Measurements from ENCODE around the gene TMEM51. TPM values are rescaled to one million over a fixed set of nuclear protein-coding genes. Genes with fewer than 3 reads are reported as not detected.

TMEM51 gene
- total RNA-seq, 1 donor, result 0.72 TPM

DNA sequence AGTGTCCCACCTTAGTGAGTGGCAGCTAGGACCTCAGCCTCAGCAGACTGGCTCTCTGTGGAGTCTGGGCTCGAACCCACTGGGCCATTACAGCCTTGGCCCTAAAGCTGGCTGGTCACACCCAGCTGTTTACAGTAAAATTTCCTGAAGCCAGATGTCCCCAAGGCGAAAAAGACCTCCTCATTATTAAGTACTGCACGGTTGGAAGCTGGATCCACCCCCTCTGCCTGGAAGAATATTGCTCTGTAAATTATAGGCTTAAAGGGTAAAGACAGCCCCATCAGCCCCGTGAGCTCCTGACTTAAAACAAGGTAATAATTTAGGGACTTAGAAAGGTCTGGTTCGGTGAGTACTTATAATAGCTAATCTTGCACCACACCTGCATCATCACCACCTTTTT is 30.3 kb upstream of the TMEM51 start:
- no peaks in the 10 kb centered on the region for H4K20me1 ChIP-seq (ENCODE audit: insufficient read depth, low read length)
- H2AFZ ChIP-seq (ENCODE audit: low read length), result no peak overlapping the region
- no peaks in the 10 kb centered on the region for H3K9me3 ChIP-seq (ENCODE audit: low read depth, low read length)
- no peak overlapping the region for H3K27ac ChIP-seq (ENCODE audit: low read depth, low read length)
- no peak overlapping the region for H3K4me2 ChIP-seq (ENCODE audit: insufficient read depth, low read length)
- peak; percentile 46 for DNase-seq (ENCODE audit: insufficient read length, low spot score, missing footprints)
- no peaks in the 10 kb centered on the region for H3K36me3 ChIP-seq (ENCODE audit: insufficient read depth, low read length)
- H3K4me1 ChIP-seq (ENCODE audit: insufficient read depth, low read length), result no peaks in the 10 kb centered on the region
- peaks cover 17% of the 10 kb centered on the region for H3K27me3 ChIP-seq (ENCODE audit: insufficient read depth, low read length)
- H3K4me3 ChIP-seq (ENCODE audit: insufficient read depth, low read length), result no peak overlapping the region
- H3K79me2 ChIP-seq (ENCODE audit: insufficient read depth, low read length), result no peaks in the 10 kb centered on the region
- TF ChIP-seq, protein P1, sequence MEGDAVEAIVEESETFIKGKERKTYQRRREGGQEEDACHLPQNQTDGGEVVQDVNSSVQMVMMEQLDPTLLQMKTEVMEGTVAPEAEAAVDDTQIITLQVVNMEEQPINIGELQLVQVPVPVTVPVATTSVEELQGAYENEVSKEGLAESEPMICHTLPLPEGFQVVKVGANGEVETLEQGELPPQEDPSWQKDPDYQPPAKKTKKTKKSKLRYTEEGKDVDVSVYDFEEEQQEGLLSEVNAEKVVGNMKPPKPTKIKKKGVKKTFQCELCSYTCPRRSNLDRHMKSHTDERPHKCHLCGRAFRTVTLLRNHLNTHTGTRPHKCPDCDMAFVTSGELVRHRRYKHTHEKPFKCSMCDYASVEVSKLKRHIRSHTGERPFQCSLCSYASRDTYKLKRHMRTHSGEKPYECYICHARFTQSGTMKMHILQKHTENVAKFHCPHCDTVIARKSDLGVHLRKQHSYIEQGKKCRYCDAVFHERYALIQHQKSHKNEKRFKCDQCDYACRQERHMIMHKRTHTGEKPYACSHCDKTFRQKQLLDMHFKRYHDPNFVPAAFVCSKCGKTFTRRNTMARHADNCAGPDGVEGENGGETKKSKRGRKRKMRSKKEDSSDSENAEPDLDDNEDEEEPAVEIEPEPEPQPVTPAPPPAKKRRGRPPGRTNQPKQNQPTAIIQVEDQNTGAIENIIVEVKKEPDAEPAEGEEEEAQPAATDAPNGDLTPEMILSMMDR (IDR thresholded peaks at IDR 0.05; ENCODE audit: extremely low read depth, low read depth, low read length), result no peak

DNA sequence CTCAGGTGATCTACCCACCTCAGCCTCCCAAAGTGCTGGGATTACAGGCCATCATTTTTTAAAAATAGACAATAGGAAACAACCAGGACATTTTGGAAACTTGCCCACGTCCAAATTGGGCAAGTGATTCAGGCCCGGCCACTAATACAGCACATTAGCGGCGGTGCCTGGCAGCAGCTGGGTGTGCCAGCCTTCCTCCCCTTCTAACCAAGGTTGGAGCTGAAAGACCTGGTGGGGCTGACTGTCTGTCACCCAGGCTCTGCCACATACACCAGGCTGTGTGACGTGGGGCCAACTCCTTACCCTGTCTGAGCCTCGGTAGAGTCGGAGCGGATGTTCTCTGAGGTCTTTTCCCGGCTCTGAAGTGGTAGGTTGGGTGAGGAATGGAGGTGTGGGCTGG is 29.6 kb upstream of the TMEM51 start:
- no peak overlapping the region for H3K4me3 ChIP-seq (ENCODE audit: insufficient read depth, low read length)
- H3K9me3 ChIP-seq (ENCODE audit: low read depth, low read length), result no peaks in the 10 kb centered on the region
- no peaks in the 10 kb centered on the region for H3K79me2 ChIP-seq (ENCODE audit: insufficient read depth, low read length)
- no peak overlapping the region for H2AFZ ChIP-seq (ENCODE audit: low read length)
- TF ChIP-seq, protein P1 (IDR thresholded peaks at IDR 0.05; ENCODE audit: extremely low read depth, low read depth, low read length), result no peak
- H3K36me3 ChIP-seq (ENCODE audit: insufficient read depth, low read length), result no peaks in the 10 kb centered on the region
- peak; percentile 47 for DNase-seq (ENCODE audit: insufficient read length, low spot score, missing footprints)
- no peaks in the 10 kb centered on the region for H3K4me1 ChIP-seq (ENCODE audit: insufficient read depth, low read length)
- H3K27me3 ChIP-seq (ENCODE audit: insufficient read depth, low read length), result peaks cover 17% of the 10 kb centered on the region
- no peak overlapping the region for H3K27ac ChIP-seq (ENCODE audit: low read depth, low read length)
- no peak overlapping the region for H3K4me2 ChIP-seq (ENCODE audit: insufficient read depth, low read length)
- no peaks in the 10 kb centered on the region for H4K20me1 ChIP-seq (ENCODE audit: insufficient read depth, low read length)

DNA sequence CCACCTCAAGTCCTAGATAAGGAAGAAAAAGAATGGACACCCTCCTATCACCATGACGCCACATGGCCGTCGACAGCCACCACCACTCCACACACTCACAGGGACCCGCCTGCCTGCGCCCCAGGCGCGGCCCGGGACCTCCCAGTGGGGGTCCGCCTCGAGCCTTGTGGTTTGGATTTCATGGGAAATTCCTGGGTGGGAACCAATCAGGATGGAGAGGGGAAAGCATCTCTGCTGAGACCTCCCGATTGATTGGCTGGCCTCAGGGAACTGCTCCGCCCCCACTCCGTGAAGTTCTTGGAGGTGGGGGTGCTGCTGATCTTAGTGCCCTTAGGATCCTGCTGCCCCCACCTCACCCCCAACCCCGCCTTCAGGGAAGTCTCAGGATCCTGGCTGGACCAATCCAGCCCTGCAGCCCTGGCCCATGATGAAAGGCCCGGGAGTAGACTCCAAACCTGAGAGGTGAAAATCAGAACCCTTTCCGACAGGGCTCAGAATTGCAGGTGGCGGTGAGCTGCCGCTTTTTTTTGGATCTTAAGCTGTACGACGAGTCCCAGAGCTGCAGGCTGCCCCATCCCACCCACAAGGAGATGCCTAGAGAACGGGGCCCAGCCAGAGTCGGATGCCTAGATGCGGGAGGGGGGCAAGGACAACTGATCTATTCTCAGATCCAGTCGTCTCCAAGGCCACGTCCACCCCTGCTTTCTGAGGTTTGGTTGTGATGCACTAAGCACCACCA is 29.0 kb upstream of the TMEM51 start:
- TF ChIP-seq, protein P1 (IDR thresholded peaks at IDR 0.05; ENCODE audit: extremely low read depth, low read depth, low read length), result no peak
- Histone ChIP-seq H3K79me2 (ENCODE audit: insufficient read depth, low read length) (no peaks in the 10 kb centered on the region), H3K27ac (ENCODE audit: low read depth, low read length) (no peak overlapping the region), H3K4me3 (ENCODE audit: insufficient read depth, low read length) (no peak overlapping the region), H2AFZ (ENCODE audit: low read length) (no peak overlapping the region), H3K9me3 (ENCODE audit: low read depth, low read length) (peaks cover under 1% of the 10 kb centered on the region), H3K4me1 (ENCODE audit: insufficient read depth, low read length) (no peaks in the 10 kb centered on the region), H3K36me3 (ENCODE audit: insufficient read depth, low read length) (no peaks in the 10 kb centered on the region), H4K20me1 (ENCODE audit: insufficient read depth, low read length) (no peaks in the 10 kb centered on the region), H3K4me2 (ENCODE audit: insufficient read depth, low read length) (no peak overlapping the region), H3K27me3 (ENCODE audit: insufficient read depth, low read length) (peaks cover 15% of the 10 kb centered on the region)
- peak; percentile 51 for DNase-seq (ENCODE audit: insufficient read length, low spot score, missing footprints)

DNA sequence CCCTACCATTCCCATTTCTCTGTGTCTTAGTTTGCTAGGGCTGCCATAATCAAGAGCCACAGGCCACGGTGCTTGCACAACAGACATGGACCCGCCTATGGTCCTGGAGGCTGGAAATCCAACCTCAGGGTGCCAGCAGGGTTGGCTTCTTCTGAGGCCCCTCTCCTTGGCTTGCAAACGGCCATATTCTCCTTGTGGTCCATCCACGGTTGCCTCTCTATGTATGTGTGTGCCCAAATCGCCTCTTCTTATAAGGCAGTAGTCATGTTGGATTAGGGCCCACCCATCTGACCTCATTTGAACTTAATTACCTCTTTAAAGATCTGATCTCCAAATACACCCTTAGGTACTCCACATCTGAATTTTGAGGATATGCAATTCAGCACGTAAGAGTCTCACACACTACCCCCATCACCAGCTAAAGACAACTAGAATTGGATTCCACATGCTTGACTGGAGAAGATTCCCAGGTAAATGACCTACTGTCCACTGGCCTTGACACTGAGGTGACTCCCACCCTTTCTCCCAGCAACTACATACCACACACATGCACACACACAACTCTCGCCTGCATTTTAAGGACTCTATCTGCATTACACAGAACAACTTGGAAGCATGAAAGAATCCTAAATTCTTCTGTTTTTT is 28.3 kb upstream of the TMEM51 start:
- TF ChIP-seq, protein P1 (IDR thresholded peaks at IDR 0.05; ENCODE audit: extremely low read depth, low read depth, low read length), result no peak
- H4K20me1 ChIP-seq (ENCODE audit: insufficient read depth, low read length), result no peaks in the 10 kb centered on the region

More for the DNA sequence above, 28.3 kb upstream of the TMEM51 start:
- H3K4me3 ChIP-seq (ENCODE audit: insufficient read depth, low read length), result no peak overlapping the region
- no peak overlapping the region for H2AFZ ChIP-seq (ENCODE audit: low read length)
- H3K36me3 ChIP-seq (ENCODE audit: insufficient read depth, low read length), result no peaks in the 10 kb centered on the region
- H3K4me2 ChIP-seq (ENCODE audit: insufficient read depth, low read length), result no peak overlapping the region
- no peaks in the 10 kb centered on the region for H3K4me1 ChIP-seq (ENCODE audit: insufficient read depth, low read length)
- peaks cover 5% of the 10 kb centered on the region for H3K9me3 ChIP-seq (ENCODE audit: low read depth, low read length)
- H3K79me2 ChIP-seq (ENCODE audit: insufficient read depth, low read length), result no peaks in the 10 kb centered on the region
- H3K27me3 ChIP-seq (ENCODE audit: insufficient read depth, low read length), result peaks cover 10% of the 10 kb centered on the region
- H3K27ac ChIP-seq (ENCODE audit: low read depth, low read length), result no peak overlapping the region
- DNase-seq (ENCODE audit: insufficient read length, low spot score, missing footprints), result peak; percentile 45
